ENCODE data around the gene IGIP. TPM values are rescaled to one million over a fixed set of nuclear protein-coding genes. Genes with fewer than 3 reads are reported as not detected.

IGIP gene
- 1 to 10 TPM; 1.3 to 1.5 TPM for total RNA-seq

DNA sequence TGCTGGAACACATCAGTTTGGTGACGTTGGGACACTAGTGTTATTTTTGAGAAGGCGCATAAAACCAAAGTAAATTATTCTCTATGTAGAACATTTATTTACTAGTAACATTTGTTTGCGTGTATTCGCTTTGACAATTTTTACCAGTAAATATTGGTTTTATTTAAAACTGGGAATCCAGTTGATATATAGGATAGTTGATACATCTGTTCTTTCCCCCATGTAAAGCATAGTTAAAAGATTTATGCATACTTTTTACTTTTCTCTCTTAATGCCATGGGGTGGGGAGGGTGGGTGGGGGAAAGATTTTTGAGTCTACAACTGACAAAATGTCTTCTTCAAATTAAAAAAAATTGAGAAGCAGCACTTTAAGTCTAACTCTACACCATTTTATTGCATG, at the start of gene IGIP:
TSS of gene IGIP (plus strand) at position 301 of the 400 bp plus-strand sequence. CDS start 2,540 bp downstream, outside the sequence.
- TF ChIP-seq, protein P1, sequence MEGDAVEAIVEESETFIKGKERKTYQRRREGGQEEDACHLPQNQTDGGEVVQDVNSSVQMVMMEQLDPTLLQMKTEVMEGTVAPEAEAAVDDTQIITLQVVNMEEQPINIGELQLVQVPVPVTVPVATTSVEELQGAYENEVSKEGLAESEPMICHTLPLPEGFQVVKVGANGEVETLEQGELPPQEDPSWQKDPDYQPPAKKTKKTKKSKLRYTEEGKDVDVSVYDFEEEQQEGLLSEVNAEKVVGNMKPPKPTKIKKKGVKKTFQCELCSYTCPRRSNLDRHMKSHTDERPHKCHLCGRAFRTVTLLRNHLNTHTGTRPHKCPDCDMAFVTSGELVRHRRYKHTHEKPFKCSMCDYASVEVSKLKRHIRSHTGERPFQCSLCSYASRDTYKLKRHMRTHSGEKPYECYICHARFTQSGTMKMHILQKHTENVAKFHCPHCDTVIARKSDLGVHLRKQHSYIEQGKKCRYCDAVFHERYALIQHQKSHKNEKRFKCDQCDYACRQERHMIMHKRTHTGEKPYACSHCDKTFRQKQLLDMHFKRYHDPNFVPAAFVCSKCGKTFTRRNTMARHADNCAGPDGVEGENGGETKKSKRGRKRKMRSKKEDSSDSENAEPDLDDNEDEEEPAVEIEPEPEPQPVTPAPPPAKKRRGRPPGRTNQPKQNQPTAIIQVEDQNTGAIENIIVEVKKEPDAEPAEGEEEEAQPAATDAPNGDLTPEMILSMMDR (IDR thresholded peaks at IDR 0.05): no peak
- Mint-ChIP-seq H3K27ac (no peak within 1 kb of the TSS), H3K27me3 (no peaks in the 10 kb centered on the region), H3K9me3 (no peaks in the 10 kb centered on the region), H3K4me3 (no peak within 1 kb of the TSS), H3K4me1 (ENCODE audit: low read depth) (peaks cover 30% of the 10 kb centered on the region), H3K36me3 (ENCODE audit: low read depth) (no peaks in the 10 kb centered on the region)
- CTCF ChIA-PET: interaction anchor here (6.4 kb wide), 1 partner anchor 19 kb away, joined by 76 read pairs; no protein-coding TSS in a partner anchor
- no peak for DNase-seq
- intact Hi-C loops (cut with micrococcal nuclease): no loop called here
- POLR2A ChIA-PET: no interaction called here
- no peak for ATAC-seq

DNA sequence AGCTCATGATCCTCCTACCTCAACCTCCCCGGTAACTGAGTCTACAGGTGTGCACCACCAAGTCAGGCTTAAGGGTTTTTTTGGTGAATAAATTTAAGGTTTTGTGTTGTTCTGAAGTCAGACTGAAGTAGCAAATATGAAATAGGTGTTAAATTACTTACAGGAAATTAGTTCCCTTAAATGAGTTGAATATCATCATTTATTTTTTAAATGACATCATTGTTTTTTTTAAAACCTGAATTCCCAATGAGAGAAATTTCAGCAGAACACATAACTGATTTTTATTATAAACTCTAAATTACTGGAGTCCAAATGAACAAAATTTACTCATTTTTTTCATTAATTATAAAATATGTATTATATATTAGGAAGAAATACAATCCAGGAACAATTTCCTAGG, 49.6 kb upstream of the IGIP start:
- intact Hi-C loops (cut with micrococcal nuclease): no loop called here
- TF ChIP-seq, protein P1 (IDR thresholded peaks at IDR 0.05): no peak
- no peaks in the 10 kb centered on the region for H3K4me1 Mint-ChIP-seq (ENCODE audit: low read depth)
- no peaks in the 10 kb centered on the region for H3K9me3 Mint-ChIP-seq
- ATAC-seq (no peak), DNase-seq (no peak)
- H3K4me3 Mint-ChIP-seq: no peak overlapping the region
- POLR2A ChIA-PET: no interaction called here
- no peak overlapping the region for H3K27ac Mint-ChIP-seq
- CTCF ChIA-PET: interaction anchor here (1.2 to 5.7 kb wide), 6 partner anchors 29 to 80 kb away, joined by 3 to 96 read pairs (median 6); no protein-coding TSS in a partner anchor
- peaks cover 20% of the 10 kb centered on the region for H3K27me3 Mint-ChIP-seq
- H3K36me3 Mint-ChIP-seq (ENCODE audit: low read depth): no peaks in the 10 kb centered on the region

- no peak for DNase-seq
- Mint-ChIP-seq H3K27ac (no peak overlapping the region), H3K36me3 (ENCODE audit: low read depth) (no peaks in the 10 kb centered on the region), H3K4me3 (no peak overlapping the region), H3K27me3 (peaks cover 18% of the 10 kb centered on the region), H3K4me1 (ENCODE audit: low read depth) (no peaks in the 10 kb centered on the region), H3K9me3 (no peaks in the 10 kb centered on the region)
- ATAC-seq: no peak
- TF ChIP-seq, protein P1 (IDR thresholded peaks at IDR 0.05): no peak
- intact Hi-C loops (cut with micrococcal nuclease): no loop called here
- ChIA-PET CTCF (interaction anchor here (2.0 to 5.7 kb wide), 3 partner anchors 29 to 79 kb away, joined by 6 to 96 read pairs (median 7); no protein-coding TSS in a partner anchor), POLR2A (no interaction called here)
Measured at GRCh38 chr5:140076788-140077187, 48.9 kb upstream of the IGIP start.

DNA sequence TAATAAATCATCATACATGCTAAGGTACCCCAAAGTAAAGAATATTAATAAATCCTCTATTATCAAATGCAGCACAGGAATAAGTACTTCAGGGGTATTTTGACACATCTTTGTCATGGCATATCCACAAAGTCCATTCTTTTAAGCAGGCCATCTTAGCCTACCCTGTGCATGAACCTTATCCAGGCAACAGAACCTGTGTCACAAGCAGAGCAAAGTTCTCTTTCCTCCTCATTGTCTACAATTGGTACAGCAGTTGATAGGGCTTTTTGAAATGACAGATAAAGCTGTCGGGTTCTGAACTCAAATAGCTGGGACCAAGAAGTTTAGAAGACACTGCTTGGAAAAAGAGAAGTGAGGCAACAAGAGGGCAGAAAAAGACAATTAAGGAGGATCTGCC, 42.6 kb upstream of the IGIP start:
- ChIA-PET POLR2A (no interaction called here), CTCF (interaction anchor here (1.0 to 3.3 kb wide), 3 partner anchors 10 to 62 kb away, joined by 3 to 16 read pairs (median 4); no protein-coding TSS in a partner anchor)
- ATAC-seq (no peak), DNase-seq (no peak)
- H3K36me3 Mint-ChIP-seq (ENCODE audit: low read depth): no peaks in the 10 kb centered on the region
- TF ChIP-seq, protein P1 (IDR thresholded peaks at IDR 0.05): no peak
- H3K9me3 Mint-ChIP-seq: no peaks in the 10 kb centered on the region
- peaks cover 16% of the 10 kb centered on the region for H3K27me3 Mint-ChIP-seq
- H3K4me1 Mint-ChIP-seq (ENCODE audit: low read depth): peaks cover 2% of the 10 kb centered on the region
- intact Hi-C loops (cut with micrococcal nuclease): no loop called here
- no peak overlapping the region for H3K4me3 Mint-ChIP-seq
- no peak overlapping the region for H3K27ac Mint-ChIP-seq

DNA sequence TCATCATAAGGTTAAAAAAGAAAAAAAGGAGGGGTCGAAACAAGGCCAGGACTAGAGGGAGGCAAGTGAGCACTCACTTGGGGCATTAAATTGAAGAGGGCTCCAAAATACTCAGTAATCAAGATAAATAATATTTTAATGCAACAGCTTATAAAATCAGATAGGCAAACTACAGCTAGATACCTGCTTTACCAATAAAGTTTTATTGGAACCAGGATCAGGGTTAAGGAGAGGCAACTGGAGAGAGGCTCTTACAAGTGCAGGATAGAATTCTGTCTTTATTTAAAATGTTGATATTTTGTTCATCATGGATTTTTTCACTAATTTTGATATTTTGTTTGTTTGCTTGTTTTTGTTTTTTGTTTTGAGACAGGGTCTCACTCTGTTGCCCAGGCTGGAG, 42.1 kb upstream of the IGIP start:
- Mint-ChIP-seq H3K27ac (no peak overlapping the region), H3K4me1 (ENCODE audit: low read depth) (peaks cover 2% of the 10 kb centered on the region), H3K4me3 (no peak overlapping the region), H3K36me3 (ENCODE audit: low read depth) (no peaks in the 10 kb centered on the region), H3K27me3 (peaks cover 16% of the 10 kb centered on the region), H3K9me3 (no peaks in the 10 kb centered on the region)
- TF ChIP-seq, protein P1 (IDR thresholded peaks at IDR 0.05): no peak
- ATAC-seq: no peak
- POLR2A ChIA-PET: no interaction called here
- CTCF ChIA-PET: interaction anchor here (1.0 to 3.3 kb wide), 3 partner anchors 11 to 62 kb away, joined by 3 to 16 read pairs (median 4); no protein-coding TSS in a partner anchor
- intact Hi-C loops (cut with micrococcal nuclease): no loop called here
- DNase-seq: no peak

Measured in activated CD8-positive, alpha-beta T cell treated with anti-CD3 and anti-CD28 coated beads for 36 hours (primary cell).